ENCODE data around the gene LAMA3.

The LAMA3 gene

DNA sequence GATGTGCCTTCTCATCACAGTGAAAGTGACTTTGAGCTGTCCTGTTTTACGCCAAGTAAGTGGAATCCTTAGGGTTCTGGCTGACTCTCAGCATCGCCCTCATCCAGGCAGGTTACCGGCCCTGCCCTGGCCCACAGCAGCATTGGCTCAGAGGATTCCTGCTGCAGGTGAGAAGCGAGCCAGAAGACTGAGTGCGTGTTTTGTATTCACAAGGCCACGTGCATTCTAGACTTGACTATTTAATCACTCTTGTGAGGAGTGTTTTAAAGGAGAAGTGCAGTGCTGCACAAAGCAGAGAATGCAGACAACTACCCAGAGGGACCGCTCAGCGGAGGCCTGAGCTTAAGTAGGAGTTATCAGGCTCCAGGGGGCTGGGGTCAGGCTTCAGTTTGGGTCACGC is 48.3 kb downstream of the LAMA3 start:
- Histone ChIP-seq H3K27me3 (ENCODE audit: insufficient read depth, low read length, poor library complexity) (peaks cover 3% of the 10 kb centered on the region), H4K20me1 (ENCODE audit: insufficient read depth, low read length) (no peaks in the 10 kb centered on the region; the same call in 1 of the 2 replicates), H3K4me3 (ENCODE audit: low read depth in 1 of 2, low read length in 2 of 2) (no peak overlapping the region), H3K9me3 (ENCODE audit: insufficient read depth, low read length, severe bottlenecking) (no peaks in the 10 kb centered on the region), H3K4me2 (ENCODE audit: insufficient read depth, low read length) (no peak overlapping the region), H2AFZ (ENCODE audit: low read depth, low read length) (no peak overlapping the region), H3K4me1 (ENCODE audit: insufficient read depth, low read length) (peaks cover 11% of the 10 kb centered on the region), H3K9ac (ENCODE audit: low read depth, low read length) (no peak overlapping the region), H3K27ac (ENCODE audit: low read length) (no peak overlapping the region), H3K36me3 (ENCODE audit: insufficient read depth, low read length) (no peaks in the 10 kb centered on the region), H3K79me2 (ENCODE audit: insufficient read depth, low read length) (no peaks in the 10 kb centered on the region)
- DNase-seq (no peak), ATAC-seq (ENCODE audit: insufficient read depth, low read depth) (no peak)
- TF ChIP-seq EZH2 (IDR thresholded peaks at IDR 0.05; ENCODE audit: borderline replicate concordance, low read depth, low read length, severe bottlenecking), result no peak
- TF ChIP-seq, protein P1, sequence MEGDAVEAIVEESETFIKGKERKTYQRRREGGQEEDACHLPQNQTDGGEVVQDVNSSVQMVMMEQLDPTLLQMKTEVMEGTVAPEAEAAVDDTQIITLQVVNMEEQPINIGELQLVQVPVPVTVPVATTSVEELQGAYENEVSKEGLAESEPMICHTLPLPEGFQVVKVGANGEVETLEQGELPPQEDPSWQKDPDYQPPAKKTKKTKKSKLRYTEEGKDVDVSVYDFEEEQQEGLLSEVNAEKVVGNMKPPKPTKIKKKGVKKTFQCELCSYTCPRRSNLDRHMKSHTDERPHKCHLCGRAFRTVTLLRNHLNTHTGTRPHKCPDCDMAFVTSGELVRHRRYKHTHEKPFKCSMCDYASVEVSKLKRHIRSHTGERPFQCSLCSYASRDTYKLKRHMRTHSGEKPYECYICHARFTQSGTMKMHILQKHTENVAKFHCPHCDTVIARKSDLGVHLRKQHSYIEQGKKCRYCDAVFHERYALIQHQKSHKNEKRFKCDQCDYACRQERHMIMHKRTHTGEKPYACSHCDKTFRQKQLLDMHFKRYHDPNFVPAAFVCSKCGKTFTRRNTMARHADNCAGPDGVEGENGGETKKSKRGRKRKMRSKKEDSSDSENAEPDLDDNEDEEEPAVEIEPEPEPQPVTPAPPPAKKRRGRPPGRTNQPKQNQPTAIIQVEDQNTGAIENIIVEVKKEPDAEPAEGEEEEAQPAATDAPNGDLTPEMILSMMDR (IDR thresholded peaks at IDR 0.05; ENCODE audit: borderline replicate concordance, extremely low read depth, low read length, poor library complexity, severe bottlenecking), result no peak

GRCh38 chr18:23738151-23738550 is 48.9 kb downstream of the LAMA3 start:
- no peak overlapping the region for H3K4me3 ChIP-seq (ENCODE audit: low read depth in 1 of 2, low read length in 2 of 2)
- H3K79me2 ChIP-seq (ENCODE audit: insufficient read depth, low read length), result no peaks in the 10 kb centered on the region
- H3K9ac ChIP-seq (ENCODE audit: low read depth, low read length), result no peak overlapping the region
- peaks cover 11% of the 10 kb centered on the region for H3K4me1 ChIP-seq (ENCODE audit: insufficient read depth, low read length)
- no peak overlapping the region for H3K4me2 ChIP-seq (ENCODE audit: insufficient read depth, low read length)
- H3K27me3 ChIP-seq (ENCODE audit: insufficient read depth, low read length, poor library complexity), result peaks cover 3% of the 10 kb centered on the region
- H3K9me3 ChIP-seq (ENCODE audit: insufficient read depth, low read length, severe bottlenecking), result no peaks in the 10 kb centered on the region
- H4K20me1 ChIP-seq (ENCODE audit: insufficient read depth, low read length), result no peaks in the 10 kb centered on the region; the same call in 1 of the 2 replicates
- no peak overlapping the region for H3K27ac ChIP-seq (ENCODE audit: low read length)
- peak; percentile 75 for ATAC-seq (ENCODE audit: insufficient read depth, low read depth)
- no peak overlapping the region for H2AFZ ChIP-seq (ENCODE audit: low read depth, low read length)
- TF ChIP-seq EZH2 (IDR thresholded peaks at IDR 0.05; ENCODE audit: borderline replicate concordance, low read depth, low read length, severe bottlenecking), result no peak
- TF ChIP-seq, protein P1 (IDR thresholded peaks at IDR 0.05; ENCODE audit: borderline replicate concordance, extremely low read depth, low read length, poor library complexity, severe bottlenecking), result no peak
- DNase-seq, result peak; percentile 39
- no peaks in the 10 kb centered on the region for H3K36me3 ChIP-seq (ENCODE audit: insufficient read depth, low read length)

GRCh38 chr18:23738575-23738974 is 49.3 kb downstream of the LAMA3 start:
- Histone ChIP-seq H3K79me2 (ENCODE audit: insufficient read depth, low read length) (no peaks in the 10 kb centered on the region), H2AFZ (ENCODE audit: low read depth, low read length) (no peak overlapping the region), H3K9me3 (ENCODE audit: insufficient read depth, low read length, severe bottlenecking) (no peaks in the 10 kb centered on the region), H3K4me3 (ENCODE audit: low read depth in 1 of 2, low read length in 2 of 2) (no peak overlapping the region), H3K27ac (ENCODE audit: low read length) (no peak overlapping the region), H3K4me2 (ENCODE audit: insufficient read depth, low read length) (no peak overlapping the region), H3K36me3 (ENCODE audit: insufficient read depth, low read length) (no peaks in the 10 kb centered on the region), H3K27me3 (ENCODE audit: insufficient read depth, low read length, poor library complexity) (peaks cover 3% of the 10 kb centered on the region), H4K20me1 (ENCODE audit: insufficient read depth, low read length) (no peaks in the 10 kb centered on the region; the same call in 1 of the 2 replicates), H3K9ac (ENCODE audit: low read depth, low read length) (no peak overlapping the region), H3K4me1 (ENCODE audit: insufficient read depth, low read length) (peaks cover 11% of the 10 kb centered on the region)
- no peak for DNase-seq
- ATAC-seq (ENCODE audit: insufficient read depth, low read depth), result no peak
- TF ChIP-seq, protein P1 (IDR thresholded peaks at IDR 0.05; ENCODE audit: borderline replicate concordance, extremely low read depth, low read length, poor library complexity, severe bottlenecking), result no peak
- TF ChIP-seq EZH2 (IDR thresholded peaks at IDR 0.05; ENCODE audit: borderline replicate concordance, low read depth, low read length, severe bottlenecking), result no peak

Measured in DND-41 (cell line).